HG03460 (cell line): Measurements from ENCODE around the gene CFAP119.
"Not testable (repeated sequence)": the region's sequence is repeated elsewhere in the genome, so short reads cannot be mapped to it uniquely, and the experiment has no call there.

Experiments used
- ATAC-seq: cut with Tn5 transposase; IDR thresholded peaks from one replicate; pipeline ENCODE4 v1.9.1; 2021; ENCODE audit not compliant: unreplicated experiment

Gene CFAP119

DNA sequence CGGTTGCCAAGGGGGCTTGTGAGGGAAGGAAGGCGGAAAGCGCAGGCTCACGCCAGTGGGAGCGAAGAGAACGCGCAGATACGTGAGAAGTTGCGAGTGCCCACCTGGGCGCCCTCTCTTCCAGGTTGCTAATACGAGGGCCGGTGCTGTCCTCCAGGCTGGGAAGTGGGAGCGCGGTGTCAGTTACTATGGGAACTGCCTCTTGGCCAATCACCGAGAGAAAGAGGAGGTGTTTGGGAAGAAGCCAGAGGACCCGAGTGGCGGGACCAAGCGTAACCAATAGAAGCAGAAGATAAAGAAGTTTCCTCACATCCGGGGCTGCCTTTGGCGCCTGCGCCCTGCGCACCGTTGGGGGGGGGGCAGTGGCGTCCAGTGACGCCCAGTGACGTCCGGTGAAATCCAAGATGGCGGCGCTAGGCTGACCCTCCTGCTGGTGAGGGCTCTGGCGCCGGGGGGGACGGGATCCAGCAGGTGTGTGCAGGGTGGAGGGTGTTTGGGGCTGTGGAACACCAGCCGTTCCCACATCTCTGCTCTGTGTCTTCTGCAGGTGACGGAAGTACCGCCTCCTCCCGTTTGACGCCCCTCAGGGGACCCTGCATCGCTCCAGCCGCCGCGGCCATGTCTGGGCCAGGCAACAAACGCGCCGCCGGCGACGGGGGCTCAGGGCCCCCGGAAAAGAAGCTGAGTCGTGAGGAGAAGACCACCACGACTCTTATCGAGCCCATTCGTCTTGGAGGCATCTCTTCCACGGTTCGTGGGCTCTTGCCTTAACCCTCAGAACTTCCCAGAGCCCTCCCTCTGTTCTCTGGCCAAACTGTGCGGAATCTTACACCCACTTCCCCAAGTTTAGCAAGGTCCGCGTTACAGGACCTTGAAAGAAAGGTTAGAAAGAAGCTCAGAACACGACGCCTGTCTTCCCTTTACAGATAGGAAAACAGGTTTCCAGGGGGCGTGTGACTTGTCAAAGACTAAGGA lies at the start of gene CFAP119, which contains the start of gene RNF40:
TSS of gene CFAP119 (minus strand) at position 135 of the 975 bp plus-strand sequence. CDS start 314 bp downstream, outside the sequence.
TSS of gene RNF40 (plus strand) at position 395 of the 975 bp plus-strand sequence. CDS start at position 619, 224 bp downstream.
- ATAC-seq: peak; percentile 80

DNA sequence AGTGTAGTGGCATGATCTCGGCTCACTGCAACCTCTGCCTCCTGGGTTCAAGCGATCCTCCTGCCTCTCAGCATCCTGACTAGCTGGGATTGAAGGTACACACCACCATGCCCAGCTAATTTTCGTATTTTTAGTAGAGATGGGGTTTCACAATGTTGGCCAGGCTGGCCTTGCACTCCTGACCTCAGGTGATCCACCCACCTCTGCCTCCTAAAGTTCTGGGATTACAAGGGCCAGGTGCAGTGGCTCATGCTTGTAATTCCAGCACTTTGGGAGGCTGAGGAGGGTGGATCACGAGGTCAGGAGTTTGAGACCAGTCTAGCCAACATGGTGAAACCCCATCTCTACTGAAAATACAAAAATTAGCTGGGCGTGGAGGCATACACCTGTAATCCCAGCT lies 47.8 kb upstream of the CFAP119 start:
- not testable (repeated sequence) for ATAC-seq

DNA sequence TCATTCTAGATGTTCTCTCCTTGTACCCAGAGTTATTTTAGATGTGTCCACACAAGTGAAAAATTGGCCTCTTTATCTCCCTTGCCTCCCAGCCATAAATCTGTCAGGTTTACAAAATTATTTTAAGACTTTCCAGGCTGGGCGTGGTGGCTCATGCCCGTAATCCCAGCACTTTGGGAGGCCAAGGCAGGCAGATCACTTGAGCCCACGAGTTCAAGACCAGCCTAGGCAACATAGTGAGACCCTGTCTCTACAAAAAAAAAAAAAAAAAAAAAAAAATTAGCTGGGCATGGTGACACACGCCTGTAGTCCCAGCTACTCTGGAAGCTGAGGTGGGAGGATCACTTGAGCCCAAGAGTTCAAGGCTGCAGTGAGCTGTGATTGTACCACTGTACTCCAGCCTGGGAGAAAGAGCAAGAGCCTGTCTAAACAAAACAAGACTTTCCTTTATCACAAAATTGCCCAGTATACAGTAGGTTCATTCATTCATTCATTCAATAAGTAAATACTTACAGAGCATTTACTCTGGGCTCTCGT lies 47.1 kb upstream of the CFAP119 start:
- not testable (repeated sequence) for ATAC-seq

DNA sequence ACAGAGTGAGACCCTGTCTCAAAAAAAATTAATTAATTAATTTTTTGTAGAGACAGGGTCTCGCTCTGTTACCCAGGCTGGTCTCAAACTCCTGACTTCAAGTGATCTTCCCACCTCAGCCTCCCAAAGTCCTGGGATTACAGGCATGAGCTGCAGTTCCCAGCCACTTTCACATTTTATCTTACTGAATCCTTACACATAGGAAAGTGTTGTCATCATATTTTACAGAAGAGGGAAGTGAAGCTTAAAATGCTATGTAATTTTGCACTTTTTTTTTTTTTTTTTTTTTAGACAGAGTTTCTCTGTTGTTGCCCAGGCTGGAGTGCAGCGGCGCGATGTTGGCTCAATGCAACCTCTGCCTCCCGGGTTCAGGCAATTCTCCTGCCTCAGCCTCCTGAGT lies 46.3 kb upstream of the CFAP119 start:
- ATAC-seq: no peak

DNA sequence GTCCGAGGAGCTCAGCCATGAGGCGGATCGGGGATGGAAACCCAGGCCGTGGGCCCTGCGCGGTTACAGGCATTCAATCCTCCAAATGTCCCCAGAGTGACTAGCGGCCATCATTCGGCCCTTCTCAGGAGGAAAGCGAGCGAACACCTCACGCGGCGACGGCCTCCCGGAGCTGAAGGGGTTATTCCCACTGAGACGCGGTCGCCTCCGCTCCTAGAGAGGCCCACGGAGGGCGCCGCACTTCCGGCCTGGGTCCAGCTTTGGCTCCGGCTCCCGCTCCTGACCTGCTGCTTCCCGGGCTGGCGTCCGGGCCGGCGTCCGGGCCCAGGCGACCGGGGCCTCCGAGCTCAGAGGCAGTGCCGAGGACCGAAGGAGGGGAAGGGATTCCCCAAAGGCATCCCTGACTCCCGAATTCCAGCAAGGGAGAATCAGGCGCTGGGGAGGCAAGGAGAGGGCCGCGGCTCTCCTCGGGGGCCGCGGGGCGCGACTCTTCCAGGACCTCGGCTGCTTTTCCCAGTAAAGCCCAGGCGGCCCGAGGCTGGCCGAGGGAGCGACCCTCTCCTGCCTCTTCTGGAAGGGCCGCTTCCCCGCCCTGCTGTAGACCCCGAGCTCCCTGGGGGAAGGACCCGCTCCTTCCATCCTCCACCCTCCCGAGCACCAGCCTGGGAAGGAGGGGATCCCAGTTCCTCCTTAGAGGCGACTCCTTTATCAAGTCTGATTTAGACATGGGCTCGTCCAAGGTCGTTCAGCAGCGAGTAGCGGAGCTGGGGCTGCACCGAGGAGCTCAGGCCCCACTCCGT lies 43.7 kb upstream of the CFAP119 start:
- peak; percentile 46 for ATAC-seq

DNA sequence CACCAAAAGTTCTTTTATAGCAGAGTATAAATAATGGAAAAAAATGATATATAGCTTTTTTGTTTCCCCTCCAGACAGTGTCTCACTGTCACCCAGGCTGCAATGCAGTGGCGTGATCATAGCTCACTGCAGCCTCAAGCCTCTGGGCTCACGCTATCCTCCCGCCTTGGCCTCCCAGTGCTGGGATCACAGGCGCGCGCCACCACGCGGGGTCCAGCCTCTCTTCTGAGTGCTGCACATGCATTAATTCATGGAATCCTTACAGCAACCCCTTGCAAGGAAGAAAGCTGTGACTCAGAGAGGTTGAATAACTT lies 43.2 kb upstream of the CFAP119 start:
- ATAC-seq: no peak

DNA sequence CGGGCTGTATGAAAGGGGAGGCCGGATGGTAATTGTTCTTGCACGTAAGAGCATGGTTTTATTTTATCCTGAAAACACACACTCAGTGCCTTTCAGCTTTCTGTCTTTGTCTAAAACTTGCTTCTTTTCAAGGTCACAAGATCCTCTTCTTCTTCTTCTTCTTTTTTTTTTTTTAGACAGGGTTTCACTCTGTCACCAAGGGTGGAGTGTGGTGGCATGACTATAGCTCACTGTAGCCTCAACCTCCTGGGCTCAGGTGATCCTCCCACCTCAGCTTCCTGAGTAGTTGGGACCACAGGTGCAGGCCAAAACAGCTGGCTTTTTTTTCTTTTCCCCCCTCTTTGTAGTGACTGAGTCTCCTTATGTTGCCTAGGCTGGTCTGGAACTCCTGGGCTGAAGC lies 41.1 kb upstream of the CFAP119 start:
- ATAC-seq: no peak

DNA sequence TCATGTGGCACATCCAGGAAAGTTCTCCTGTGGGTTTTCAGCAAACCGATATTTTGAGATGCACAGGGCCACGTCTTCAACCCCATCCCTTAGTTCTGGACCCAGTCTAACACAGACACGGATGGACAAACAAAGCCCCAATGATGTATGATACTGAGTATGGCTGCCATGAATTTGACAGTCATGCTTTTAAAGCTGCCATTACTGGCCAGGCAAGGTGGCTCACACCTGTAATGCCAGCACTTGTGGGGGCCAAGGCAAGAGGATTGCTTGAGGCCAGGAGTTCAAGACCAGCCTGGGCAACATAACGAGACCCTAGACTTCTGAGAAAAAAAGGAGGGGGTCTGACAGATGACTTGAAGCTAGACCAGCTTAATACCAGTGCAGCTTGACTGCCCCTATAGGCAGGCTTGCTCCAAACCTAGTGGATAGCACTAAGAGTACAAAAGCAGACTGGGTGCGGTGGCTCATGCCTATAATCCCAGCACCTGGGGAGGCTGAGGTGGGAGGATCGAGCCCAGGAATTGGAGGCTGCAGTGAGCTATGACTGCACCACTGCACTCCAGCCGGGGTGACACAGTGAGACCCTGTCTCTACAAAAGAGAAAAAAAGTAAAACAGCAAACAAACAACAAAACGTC lies 35.9 kb upstream of the CFAP119 start:
- no peak for ATAC-seq

DNA sequence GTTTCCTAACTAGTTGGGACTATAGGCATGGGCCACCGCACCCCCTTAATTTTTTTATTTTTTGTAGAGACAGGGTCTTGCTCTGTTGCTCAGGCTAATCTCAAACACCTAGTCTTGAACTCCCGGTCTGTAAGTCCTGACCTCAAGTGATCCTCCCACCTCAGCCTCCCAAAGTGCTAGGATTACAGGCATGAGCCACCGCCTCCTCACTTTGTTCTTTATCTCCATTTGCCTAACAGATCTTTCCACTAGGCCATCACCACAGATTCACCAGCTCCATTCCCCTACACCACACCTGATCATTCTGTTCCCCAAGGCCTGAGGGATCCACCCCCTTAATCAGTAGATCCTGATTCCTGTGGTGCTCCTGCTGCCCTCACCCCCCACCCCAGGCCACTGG lies 32.8 kb upstream of the CFAP119 start:
- no peak for ATAC-seq

DNA sequence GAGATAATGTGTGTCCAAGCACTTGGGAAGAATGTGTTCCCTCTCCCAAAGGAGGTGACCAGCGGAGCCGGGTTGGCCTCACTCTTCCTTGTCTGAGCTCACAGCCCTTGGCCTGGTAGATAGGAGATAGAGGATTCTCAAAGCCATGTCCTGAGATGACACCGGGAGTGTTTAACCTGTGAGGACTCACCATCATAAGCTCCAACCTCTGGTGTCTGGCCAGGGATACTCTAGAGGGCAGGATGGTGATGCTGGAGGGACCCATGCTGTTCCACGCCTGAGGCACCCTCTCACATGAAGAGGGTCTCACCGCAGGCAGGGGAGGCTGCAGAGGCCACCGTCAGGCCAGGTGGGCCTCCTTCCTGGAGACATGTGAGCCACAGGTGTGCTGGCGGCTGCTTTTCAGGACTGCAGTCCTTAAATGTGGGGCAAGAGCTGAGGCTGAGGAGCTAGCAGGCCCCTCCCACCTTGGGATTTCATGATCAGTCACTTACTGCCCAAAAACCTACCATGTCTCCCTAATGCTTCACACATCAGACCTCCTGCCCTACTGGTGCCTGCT lies 31.7 kb upstream of the CFAP119 start:
- no peak for ATAC-seq

DNA sequence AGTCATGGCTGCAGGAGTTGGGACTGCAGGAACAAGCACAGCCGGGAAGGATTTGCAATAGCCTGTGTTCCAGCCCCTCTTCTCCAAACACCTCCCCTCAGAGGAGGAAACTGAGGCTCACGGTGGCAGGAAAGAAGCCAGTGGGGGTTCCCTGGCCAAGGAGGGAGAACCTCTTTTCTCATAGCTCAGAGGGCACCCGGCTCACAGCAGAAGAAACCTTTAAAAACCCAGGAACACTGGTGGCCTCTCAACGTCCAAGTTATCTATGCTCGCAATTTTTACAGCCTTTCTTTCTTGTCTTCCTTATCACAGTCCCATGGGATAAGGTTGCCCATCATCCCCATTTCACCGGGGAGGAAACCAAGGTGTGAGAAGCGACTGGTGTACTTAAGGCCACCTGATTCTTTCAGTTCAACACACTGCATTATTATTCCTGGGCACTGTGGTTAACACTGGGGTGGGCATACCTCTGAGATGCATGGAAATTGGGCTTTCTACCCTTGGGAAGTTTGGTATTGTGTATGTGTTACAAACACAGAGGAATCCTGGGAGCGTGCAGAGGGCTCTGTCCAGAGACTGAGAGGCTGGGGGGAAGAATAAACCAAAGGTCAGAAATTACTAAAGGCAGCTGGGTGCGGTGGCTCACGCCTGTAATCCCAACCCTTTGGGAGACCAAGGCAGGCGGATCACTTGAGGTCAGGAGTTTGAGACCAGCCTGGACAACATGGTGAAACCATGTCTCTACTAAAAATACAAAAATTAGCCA lies 25.9 kb upstream of the CFAP119 start:
- ATAC-seq: no peak

DNA sequence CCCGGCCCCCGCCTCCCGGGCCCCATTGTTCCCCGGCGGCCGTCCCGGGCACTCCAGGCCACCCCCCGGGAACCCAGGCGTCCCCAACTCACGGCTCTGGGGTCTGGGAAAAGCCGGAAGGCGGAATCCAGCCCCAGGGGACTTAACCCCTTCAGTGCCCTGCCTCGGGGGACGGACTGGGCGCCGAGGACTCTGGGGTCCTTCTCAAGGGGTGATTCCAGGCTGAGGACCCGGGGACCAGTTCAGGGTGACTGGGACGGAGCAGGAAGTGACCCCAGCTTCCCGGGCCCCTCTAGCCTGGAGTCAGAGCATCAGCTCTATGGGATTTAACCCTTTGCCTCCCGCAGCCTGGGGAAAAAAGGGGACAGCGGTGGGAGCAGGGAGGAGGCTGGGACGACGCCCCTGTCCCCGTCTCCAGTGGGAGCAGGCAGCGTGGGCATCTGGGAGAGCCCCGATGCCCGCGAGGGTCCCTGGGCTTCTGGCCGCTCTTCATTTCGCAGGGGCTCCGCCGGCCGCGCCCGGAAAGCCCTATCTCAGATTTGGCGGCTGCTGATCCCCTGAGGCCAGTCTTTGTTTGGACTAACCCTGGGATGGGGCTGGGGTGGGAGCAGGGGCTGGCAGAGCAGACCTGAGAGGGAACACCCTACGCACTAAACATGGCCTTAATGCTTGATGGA lies 25.2 kb upstream of the CFAP119 start, which contains the start of gene ZNF629:
TSS of gene ZNF629 (minus strand) at position 270 of the 677 bp plus-strand sequence. CDS start 2,723 bp downstream, outside the sequence.
- ATAC-seq: no peak

DNA sequence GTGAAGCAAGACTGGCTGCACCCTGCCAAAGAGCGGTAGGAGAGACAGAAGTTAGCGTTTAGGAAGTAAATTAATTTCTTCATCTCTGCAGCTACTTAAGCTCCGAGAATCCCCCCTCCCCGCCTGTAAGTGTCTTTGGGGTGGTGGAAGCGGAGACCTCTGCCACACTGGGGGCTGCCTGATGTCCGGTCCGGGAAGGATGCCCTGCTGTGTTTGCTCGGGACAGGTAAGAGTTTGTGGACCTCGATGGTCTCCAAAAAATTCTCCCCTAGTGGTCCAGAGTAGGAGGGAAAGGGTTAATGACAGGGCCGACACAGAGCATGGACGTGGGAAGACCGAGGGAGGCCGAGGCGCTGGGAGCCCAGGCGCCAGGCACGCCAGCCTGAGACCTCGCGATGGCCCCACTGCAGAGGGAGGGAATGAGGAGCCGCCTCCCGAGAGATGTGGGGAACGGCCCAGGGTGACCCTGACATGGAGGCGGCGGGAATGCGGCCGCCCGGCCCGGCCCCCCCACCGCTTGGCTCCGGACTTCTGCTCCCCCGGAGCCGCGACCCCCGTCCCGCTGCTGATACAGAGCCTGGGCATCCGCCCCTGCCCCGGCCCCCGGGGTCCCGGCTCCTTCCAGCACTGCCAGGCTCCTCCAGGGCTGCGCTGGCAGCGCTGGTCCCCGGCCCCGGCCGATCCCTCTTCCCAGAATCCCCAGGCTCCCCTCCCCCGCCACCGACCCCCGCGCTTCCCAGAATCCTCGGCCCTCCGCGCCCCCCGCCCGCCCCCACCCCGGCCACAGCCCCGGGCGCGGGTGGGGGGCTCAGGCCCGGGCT lies 24.5 kb upstream of the CFAP119 start:
- no peak for ATAC-seq

DNA sequence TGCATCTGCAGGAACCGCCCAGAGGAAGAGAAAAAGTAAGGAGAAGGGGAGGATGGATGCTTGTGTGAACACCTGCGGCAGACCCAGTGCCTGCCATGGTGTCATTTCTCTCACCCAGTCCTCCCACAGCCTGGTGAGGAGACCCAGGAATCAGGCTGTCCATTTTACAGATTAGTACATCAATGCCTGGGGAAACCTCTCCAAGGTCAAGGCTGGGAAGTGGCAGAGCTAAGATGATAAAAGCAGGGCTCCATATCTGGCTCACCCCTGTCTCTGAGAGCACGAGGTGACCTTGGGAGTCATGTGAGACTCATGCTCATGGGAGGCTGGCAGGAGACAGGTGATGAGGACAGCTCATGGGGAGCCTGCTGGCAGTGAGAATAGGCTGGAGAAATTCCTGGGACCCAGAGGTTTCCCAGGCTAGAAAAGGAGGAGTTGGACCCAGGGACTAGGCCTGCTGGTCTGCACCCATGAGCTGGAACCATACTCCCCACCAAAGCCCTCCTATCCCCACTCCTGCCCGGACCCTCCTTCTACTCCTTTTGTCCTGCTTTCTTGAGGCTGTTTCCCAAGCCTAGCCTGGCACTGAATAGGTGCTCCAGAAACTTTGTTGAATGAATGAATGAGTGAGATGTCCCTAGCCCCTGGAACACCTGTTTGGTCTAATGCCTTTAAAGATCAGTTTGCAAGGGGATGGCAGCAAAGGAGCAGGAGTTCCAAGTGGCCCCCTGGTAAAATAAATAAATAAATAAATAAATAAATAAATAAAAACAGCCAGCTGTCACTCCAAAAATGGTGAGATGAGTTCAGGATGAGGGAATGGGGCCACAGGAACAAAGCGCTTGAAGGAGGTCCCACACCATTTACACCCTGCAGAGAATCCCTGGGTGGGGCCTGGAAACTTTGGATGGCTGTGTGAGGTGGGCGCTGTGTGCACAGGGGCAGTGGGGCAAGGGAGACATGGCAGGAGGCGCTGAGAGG lies 23.6 kb upstream of the CFAP119 start:
- no peak for ATAC-seq

DNA sequence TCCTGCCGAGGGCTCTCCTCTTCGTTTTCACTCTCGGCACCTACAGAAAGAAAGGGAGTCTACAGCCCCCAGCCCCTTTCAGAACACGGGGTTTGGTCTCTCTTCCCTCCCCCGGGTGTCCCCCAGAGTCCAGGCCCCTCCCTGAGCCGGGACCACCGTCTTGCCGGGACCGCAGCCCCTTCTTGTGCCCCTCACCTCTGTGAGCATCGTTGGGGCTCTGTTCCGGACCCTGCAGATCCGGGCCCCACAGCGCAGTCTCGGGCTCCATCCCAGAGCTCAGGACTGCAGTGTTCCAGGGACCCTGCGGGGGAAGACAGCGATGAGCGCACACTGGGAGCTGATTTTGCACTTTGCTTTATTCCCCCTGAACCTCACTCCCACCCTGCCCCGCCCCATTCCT lies 22.4 kb upstream of the CFAP119 start:
- ATAC-seq: no peak

DNA sequence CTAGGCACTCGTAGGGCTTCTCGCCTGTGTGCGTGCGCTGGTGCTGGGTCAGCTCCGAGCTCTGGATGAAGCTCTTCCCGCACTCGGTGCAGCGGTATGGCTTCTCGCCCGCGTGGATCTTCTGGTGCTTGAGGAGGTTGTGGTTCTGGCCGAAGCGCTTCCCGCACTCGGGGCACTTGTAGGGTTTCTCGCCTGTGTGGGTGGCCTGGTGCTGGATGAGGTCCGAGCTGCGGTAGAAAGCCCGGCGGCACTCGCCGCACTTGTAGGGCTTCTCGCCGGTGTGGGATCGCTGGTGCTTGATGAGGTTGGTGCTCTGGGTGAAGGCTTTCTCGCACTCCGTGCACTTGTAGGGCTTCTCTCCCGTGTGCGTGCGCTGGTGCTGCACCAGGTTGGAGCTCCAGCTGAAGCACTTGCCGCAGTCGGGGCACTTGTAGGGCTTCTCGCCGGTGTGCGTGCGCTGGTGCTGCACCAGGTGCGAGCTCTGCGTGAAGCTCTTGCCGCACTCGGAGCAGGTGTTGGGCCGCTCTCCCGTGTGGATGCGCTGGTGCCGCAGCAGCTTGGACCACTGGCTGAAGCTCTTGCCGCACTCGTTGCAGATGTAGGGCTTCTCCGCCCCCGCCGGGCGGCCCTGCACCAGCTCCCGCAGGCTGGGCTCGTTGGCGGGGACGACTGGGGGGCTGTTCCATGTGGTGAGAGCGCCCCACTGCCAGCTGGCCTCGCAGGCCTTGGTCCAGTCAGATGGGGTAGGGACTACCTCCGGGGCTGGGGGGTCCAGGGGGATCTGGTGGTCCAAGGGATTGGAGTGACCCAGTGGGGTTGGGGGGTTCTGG lies 21.6 kb upstream of the CFAP119 start:
- ATAC-seq: no peak
